Activated T-helper 1 cell treated with anti-CD3 and anti-CD28 coated beads, Interleukin-12 subunit alpha, Interleukin-12 subunit beta, Interleukin-2, Interleukin-4 antibody, amounts not matched to agents 30 ng/mL and 10 ng/mL and 1 ng/mL, durations not matched to agents 14 hours and 24 hours and 36 hours (primary cell): ENCODE data around the gene RALB. TPM values are rescaled to one million over a fixed set of nuclear protein-coding genes. Genes with fewer than 3 reads are reported as not detected.
"Not testable (repeated sequence)": the region's sequence is repeated elsewhere in the genome, so short reads cannot be mapped to it uniquely, and the experiment has no call there.

Experiments
- DNase-seq: peaks from one replicate; pipeline ENCODE4 v3.0.0; 2021; ENCODE audit warnings: low spot score
- H3K27ac Mint-ChIP-seq: one replicate; pipeline ENCODE4 v1.8.0; 2021; ENCODE audit warnings: mild to moderate bottlenecking, mixed read lengths
- H3K27me3 Mint-ChIP-seq: one replicate; pipeline ENCODE4 v1.8.0; 2022; ENCODE audit warnings: mild to moderate bottlenecking, moderate library complexity, mixed read lengths; ENCODE audit not compliant: insufficient read depth
- H3K36me3 Mint-ChIP-seq: one replicate; pipeline ENCODE4 v1.8.0; 2021; ENCODE audit warnings: low read depth, mixed read lengths
- H3K4me1 Mint-ChIP-seq: one replicate; pipeline ENCODE4 v1.8.0; 2021; ENCODE audit warnings: low read depth, mixed read lengths
- H3K4me3 Mint-ChIP-seq: one replicate; pipeline ENCODE4 v1.8.0; 2021; ENCODE audit warnings: mild to moderate bottlenecking, moderate library complexity, mixed read lengths
- H3K9me3 Mint-ChIP-seq: one replicate; pipeline ENCODE4 v1.8.0; 2021; ENCODE audit warnings: mixed read lengths
- intact Hi-C: fragments of 100-400 bp; cut with micrococcal nuclease; formaldehyde crosslinking; loops from one replicate; pipeline ENCODE4 v1.15.1; 2024
- total RNA-seq: library from RNA; stranded (reverse); gene quantifications from 2 replicates; pipeline ENCODE4 v1.2.3, GENCODE V29; 2022

The RALB gene
- total RNA-seq, 1 donor from 2014 or later: 79.7 TPM

GRCh38 chr2:120228503-120228902 is 24.1 kb upstream of the RALB start:
- Mint-ChIP-seq H3K27me3 (no peaks in the 10 kb centered on the region), H3K4me3 (peak overlapping the region; percentile 82), H3K4me1 (peaks cover 85% of the 10 kb centered on the region), H3K9me3 (no peaks in the 10 kb centered on the region), H3K36me3 (peaks cover 11% of the 10 kb centered on the region), H3K27ac (peak overlapping the region; percentile 70)
- DNase-seq: no peak
- intact Hi-C loops: no loop called here

- Mint-ChIP-seq H3K27ac (peak overlapping the region; percentile 78), H3K27me3 (no peaks in the 10 kb centered on the region), H3K4me3 (peak overlapping the region; percentile 82), H3K4me1 (peaks cover 79% of the 10 kb centered on the region), H3K9me3 (no peaks in the 10 kb centered on the region), H3K36me3 (peaks cover 11% of the 10 kb centered on the region)
- intact Hi-C loops: no loop called here
- DNase-seq: no peak
These were observed 23.3 kb upstream of the RALB start for GRCh38 chr2:120229341-120229740.

- H3K36me3 Mint-ChIP-seq: peaks cover 14% of the 10 kb centered on the region
- H3K27me3 Mint-ChIP-seq: no peaks in the 10 kb centered on the region
- intact Hi-C loops: loop anchor here (5.0 kb wide), 3 partner anchors 218 to 863 kb away; partner anchors contain the start of genes C2orf76, DBI and EPB41L5
These were observed 21.9 kb upstream of the RALB start for GRCh38 chr2:120230515-120231471.

GRCh38 chr2:120231564-120231973 is 21.1 kb upstream of the RALB start:
- H3K36me3 Mint-ChIP-seq: peaks cover 14% of the 10 kb centered on the region
- DNase-seq: no peak
- H3K27me3 Mint-ChIP-seq: no peaks in the 10 kb centered on the region
- peak overlapping the region; percentile 98 for H3K27ac Mint-ChIP-seq
- peak overlapping the region; percentile 91 for H3K4me3 Mint-ChIP-seq
- no peaks in the 10 kb centered on the region for H3K9me3 Mint-ChIP-seq
- intact Hi-C loops: loop anchor here (5.0 kb wide), 3 partner anchors 219 to 864 kb away; partner anchors contain the start of genes C2orf76, DBI and EPB41L5
- peaks cover 64% of the 10 kb centered on the region for H3K4me1 Mint-ChIP-seq

More at GRCh38 chr2:120230515-120231471, 21.9 kb upstream of the RALB start:
- Mint-ChIP-seq H3K4me1 (peaks cover 71% of the 10 kb centered on the region), H3K27ac (peak overlapping the region; percentile 98), H3K4me3 (peak overlapping the region; percentile 91), H3K9me3 (no peaks in the 10 kb centered on the region)
- DNase-seq: no peak

GRCh38 chr2:120231974-120232635 is 20.5 kb upstream of the RALB start:
- peaks cover 14% of the 10 kb centered on the region for H3K36me3 Mint-ChIP-seq
- peak; percentile 81 for DNase-seq
- peak overlapping the region; percentile 98 for H3K27ac Mint-ChIP-seq
- H3K9me3 Mint-ChIP-seq: no peaks in the 10 kb centered on the region
- peaks cover 59% of the 10 kb centered on the region for H3K4me1 Mint-ChIP-seq
- intact Hi-C loops: loop anchor here (1.0 to 5.0 kb wide), 10 partner anchors 9 to 865 kb away; partner anchors contain the start of genes C2orf76, DBI, EPB41L5 and RALB
- peak overlapping the region; percentile 91 for H3K4me3 Mint-ChIP-seq
- no peaks in the 10 kb centered on the region for H3K27me3 Mint-ChIP-seq

- intact Hi-C loops: loop anchor here (2.0 to 5.0 kb wide), 4 partner anchors 56 to 866 kb away; partner anchors contain the start of genes C2orf76, DBI and EPB41L5
These were observed 19.4 kb upstream of the RALB start for GRCh38 chr2:120233292-120233691.

GRCh38 chr2:120235158-120235557 is 17.5 kb upstream of the RALB start:
- intact Hi-C loops, H3K36me3 Mint-ChIP-seq, H3K27ac Mint-ChIP-seq, DNase-seq, H3K4me3 Mint-ChIP-seq, H3K27me3 Mint-ChIP-seq, H3K9me3 Mint-ChIP-seq: not testable (repeated sequence)
- H3K4me1 Mint-ChIP-seq: peaks cover 40% of the 10 kb centered on the region

More at GRCh38 chr2:120233292-120233691, 19.4 kb upstream of the RALB start:
- Mint-ChIP-seq H3K4me1 (peaks cover 52% of the 10 kb centered on the region), H3K27ac (peak overlapping the region; percentile 98), H3K36me3 (peaks cover 14% of the 10 kb centered on the region), H3K4me3 (peak overlapping the region; percentile 21), H3K27me3 (no peaks in the 10 kb centered on the region), H3K9me3 (no peaks in the 10 kb centered on the region)
- no peak for DNase-seq

GRCh38 chr2:120235681-120236080 is 17.0 kb upstream of the RALB start:
- H3K4me3 Mint-ChIP-seq: no peak overlapping the region
- H3K4me1 Mint-ChIP-seq: peaks cover 35% of the 10 kb centered on the region
- H3K27ac Mint-ChIP-seq: no peak overlapping the region
- DNase-seq: no peak
- peaks cover 3% of the 10 kb centered on the region for H3K36me3 Mint-ChIP-seq
- no peaks in the 10 kb centered on the region for H3K9me3 Mint-ChIP-seq
- H3K27me3 Mint-ChIP-seq: no peaks in the 10 kb centered on the region
- intact Hi-C loops: no loop called here

GRCh38 chr2:120236316-120236715 is 16.3 kb upstream of the RALB start:
- no peaks in the 10 kb centered on the region for H3K27me3 Mint-ChIP-seq
- intact Hi-C loops: no loop called here

GRCh38 chr2:120236791-120237190 is 15.9 kb upstream of the RALB start:
- H3K27ac Mint-ChIP-seq: no peak overlapping the region
- intact Hi-C loops: no loop called here
- no peaks in the 10 kb centered on the region for H3K9me3 Mint-ChIP-seq
- DNase-seq: no peak
- H3K4me1 Mint-ChIP-seq: peaks cover 30% of the 10 kb centered on the region
- H3K36me3 Mint-ChIP-seq: peaks cover 3% of the 10 kb centered on the region
- no peaks in the 10 kb centered on the region for H3K27me3 Mint-ChIP-seq
- H3K4me3 Mint-ChIP-seq: no peak overlapping the region

More at GRCh38 chr2:120236316-120236715, 16.3 kb upstream of the RALB start:
- Mint-ChIP-seq H3K4me3 (no peak overlapping the region), H3K36me3 (peaks cover 3% of the 10 kb centered on the region), H3K4me1 (peaks cover 28% of the 10 kb centered on the region), H3K27ac (no peak overlapping the region), H3K9me3 (no peaks in the 10 kb centered on the region)
- no peak for DNase-seq

- Mint-ChIP-seq H3K4me3 (no peak overlapping the region), H3K27me3 (no peaks in the 10 kb centered on the region), H3K27ac (no peak overlapping the region), H3K9me3 (no peaks in the 10 kb centered on the region), H3K4me1 (peaks cover 26% of the 10 kb centered on the region), H3K36me3 (peaks cover 3% of the 10 kb centered on the region)
- intact Hi-C loops: no loop called here
- no peak for DNase-seq
These were observed 15.2 kb upstream of the RALB start for GRCh38 chr2:120237491-120237902.

- Mint-ChIP-seq H3K4me1 (peaks cover 15% of the 10 kb centered on the region), H3K27ac (peak overlapping the region; percentile 16), H3K9me3 (peaks cover 9% of the 10 kb centered on the region), H3K4me3 (no peak overlapping the region), H3K27me3 (peaks cover 1% of the 10 kb centered on the region), H3K36me3 (peaks cover 9% of the 10 kb centered on the region)
- intact Hi-C loops: no loop called here
- no peak for DNase-seq
These were observed 13.7 kb upstream of the RALB start for GRCh38 chr2:120238728-120239487.
